HEK293 (cell line): Measurements from ENCODE around the gene EEF1AKMT4.
A peak's percentile ranks its signal among the peaks of the same experiment; 100 is the strongest.

ENCODE experiments used
- BCL11B ChIP-seq: fragments of 450-650 bp; formaldehyde crosslinking; IDR thresholded peaks from 2 replicates; pipeline ENCODE4 v1.5.1; 2016; ENCODE audit warnings: low read depth, missing biosample characterization, missing genetic modification characterization
- GLIS1 ChIP-seq: fragments of 450-650 bp; formaldehyde crosslinking; IDR thresholded peaks from 2 replicates; pipeline ENCODE4 v1.5.1; 2016; ENCODE audit warnings: missing biosample characterization, missing genetic modification characterization
- HOXC10 ChIP-seq: sonication (generic); formaldehyde crosslinking; IDR thresholded peaks from 2 replicates; pipeline ENCODE4 v1.8.1; 2023; ENCODE audit warnings: mild to moderate bottlenecking, missing genetic modification reagents
- KLF1 ChIP-seq: fragments of 450-650 bp; formaldehyde crosslinking; IDR thresholded peaks from 2 replicates; pipeline ENCODE4 v1.5.1; 2016; ENCODE audit warnings: missing biosample characterization, missing genetic modification characterization
- KLF16 ChIP-seq: fragments of 450-650 bp; formaldehyde crosslinking; IDR thresholded peaks from 2 replicates; pipeline ENCODE4 v1.5.1; 2017; ENCODE audit warnings: missing biosample characterization, missing genetic modification characterization
- PRDM1 ChIP-seq: fragments of 450-650 bp; formaldehyde crosslinking; IDR thresholded peaks from 2 replicates; pipeline ENCODE4; 2016; ENCODE audit warnings: missing biosample characterization, missing genetic modification characterization
- TRIM28 ChIP-seq: IDR thresholded peaks from 2 replicates; pipeline ENCODE4 v1.6.1; 2011; ENCODE audit warnings: low read length, control low read depth, borderline replicate concordance
- YY2 ChIP-seq: fragments of 450-650 bp; formaldehyde crosslinking; IDR thresholded peaks from 2 replicates; pipeline ENCODE4 v1.5.1; 2016; ENCODE audit warnings: missing biosample characterization, missing genetic modification characterization
- ZBTB17 ChIP-seq: fragments of 450-650 bp; formaldehyde crosslinking; IDR thresholded peaks from 2 replicates; pipeline ENCODE4 v1.5.1; 2016; ENCODE audit warnings: missing biosample characterization, missing genetic modification characterization
- ZFP3 ChIP-seq: fragments of 450-650 bp; formaldehyde crosslinking; IDR thresholded peaks from 2 replicates; pipeline ENCODE4 v1.5.1; 2016; ENCODE audit warnings: low read depth, missing biosample characterization, missing genetic modification characterization
- ZNF155 ChIP-seq: fragments of 450-650 bp; formaldehyde crosslinking; IDR thresholded peaks from 2 replicates; pipeline ENCODE4 v1.5.1; 2016; ENCODE audit warnings: missing biosample characterization, missing genetic modification characterization
- ZNF16 ChIP-seq: fragments of 450-650 bp; formaldehyde crosslinking; IDR thresholded peaks from 2 replicates; pipeline ENCODE4 v1.5.1; 2016; ENCODE audit warnings: low read depth, missing biosample characterization, missing genetic modification characterization
- ZNF175 ChIP-seq: fragments of 450-650 bp; formaldehyde crosslinking; IDR thresholded peaks from 2 replicates; pipeline ENCODE4 v1.5.1; 2016; ENCODE audit warnings: missing biosample characterization, missing genetic modification characterization
- ZNF184 ChIP-seq: fragments of 450-650 bp; IDR thresholded peaks from 2 replicates; pipeline ENCODE4 v1.5.1; 2018; ENCODE audit warnings: missing biosample characterization, mild to moderate bottlenecking, missing genetic modification characterization
- ZNF202 ChIP-seq: fragments of 450-650 bp; formaldehyde crosslinking; IDR thresholded peaks from 2 replicates; pipeline ENCODE4 v1.5.1; 2016; ENCODE audit warnings: missing biosample characterization, missing genetic modification characterization, borderline replicate concordance
- ZNF274 ChIP-seq, 2 experiments: fragments of 200-500 bp in 1 of 2; fragments of 450-650 bp in 1 of 2; sonication (Bioruptor generic) in 1 of 2; formaldehyde crosslinking in 1 of 2; IDR thresholded peaks; 2 replicates each; pipeline versions ENCODE4 v1.5.1 to v1.6.1; 2014 to 2016; ENCODE audit warnings: borderline replicate concordance in 1 of 2, inconsistent platforms in 1 of 2, low read length in 1 of 2, missing biosample characterization in 1 of 2, missing genetic modification characterization in 1 of 2
- ZNF292 ChIP-seq: fragments of 450-650 bp; formaldehyde crosslinking; IDR thresholded peaks from 2 replicates; pipeline ENCODE4 v1.5.1; 2016; ENCODE audit warnings: low read depth, missing biosample characterization, missing genetic modification characterization, borderline replicate concordance
- ZNF514 ChIP-seq: fragments of 450-650 bp; formaldehyde crosslinking; IDR thresholded peaks from 2 replicates; pipeline ENCODE4 v1.5.1; 2016; ENCODE audit warnings: missing biosample characterization, missing genetic modification characterization
- ZNF549 ChIP-seq: fragments of 450-650 bp; IDR thresholded peaks from 2 replicates; pipeline ENCODE4 v1.5.1; 2018; ENCODE audit warnings: missing biosample characterization, missing genetic modification characterization, mild to moderate bottlenecking, inconsistent platforms, moderate library complexity
- ZNF555 ChIP-seq: fragments of 450-650 bp; formaldehyde crosslinking; conservative IDR thresholded peaks from 2 replicates; pipeline ENCODE4 v1.5.1; 2017; ENCODE audit warnings: missing biosample characterization, mild to moderate bottlenecking, missing genetic modification characterization, inconsistent platforms
- ZNF585B ChIP-seq: fragments of 450-650 bp; formaldehyde crosslinking; IDR thresholded peaks from 2 replicates; pipeline ENCODE4 v1.5.1; 2016; ENCODE audit warnings: missing biosample characterization, missing genetic modification characterization
- ZNF792 ChIP-seq: fragments of 450-650 bp; formaldehyde crosslinking; IDR thresholded peaks from 2 replicates; pipeline ENCODE4 v1.5.1; 2016; ENCODE audit warnings: missing biosample characterization, missing genetic modification characterization
- TF ChIP-seq, protein P1 (sequence below): fragments of 450-650 bp; formaldehyde crosslinking; IDR thresholded peaks from 2 replicates; pipeline ENCODE4 v1.5.1; 2016; ENCODE audit warnings: missing biosample characterization, missing genetic modification characterization
- TF ChIP-seq, protein P2 (sequence below): fragments of 450-650 bp; formaldehyde crosslinking; IDR thresholded peaks from 2 replicates; pipeline ENCODE4 v1.5.1; 2016; ENCODE audit warnings: missing biosample characterization, missing genetic modification characterization
- TF ChIP-seq, protein P3 (sequence below): fragments of 450-650 bp; formaldehyde crosslinking; IDR thresholded peaks from 2 replicates; pipeline ENCODE4 v1.5.1; 2017; ENCODE audit warnings: missing biosample characterization, missing genetic modification characterization
- TF ChIP-seq, protein P4 (sequence below): fragments of 450-650 bp; formaldehyde crosslinking; conservative IDR thresholded peaks from 2 replicates; pipeline ENCODE4 v1.5.1; 2016; ENCODE audit warnings: low read depth, missing biosample characterization, missing genetic modification characterization
- TF ChIP-seq, protein P5 (sequence below): fragments of 450-650 bp; formaldehyde crosslinking; optimal IDR thresholded peaks from 2 replicates; pipeline ENCODE3; 2016; ENCODE audit warnings: missing biosample characterization, mild to moderate bottlenecking, missing genetic modification characterization
- TF ChIP-seq, protein P6 (sequence below): IDR thresholded peaks from 2 replicates; pipeline ENCODE4 v1.6.1; 2011; ENCODE audit warnings: mild to moderate bottlenecking, low read depth, low read length, borderline replicate concordance

Gene EEF1AKMT4

DNA sequence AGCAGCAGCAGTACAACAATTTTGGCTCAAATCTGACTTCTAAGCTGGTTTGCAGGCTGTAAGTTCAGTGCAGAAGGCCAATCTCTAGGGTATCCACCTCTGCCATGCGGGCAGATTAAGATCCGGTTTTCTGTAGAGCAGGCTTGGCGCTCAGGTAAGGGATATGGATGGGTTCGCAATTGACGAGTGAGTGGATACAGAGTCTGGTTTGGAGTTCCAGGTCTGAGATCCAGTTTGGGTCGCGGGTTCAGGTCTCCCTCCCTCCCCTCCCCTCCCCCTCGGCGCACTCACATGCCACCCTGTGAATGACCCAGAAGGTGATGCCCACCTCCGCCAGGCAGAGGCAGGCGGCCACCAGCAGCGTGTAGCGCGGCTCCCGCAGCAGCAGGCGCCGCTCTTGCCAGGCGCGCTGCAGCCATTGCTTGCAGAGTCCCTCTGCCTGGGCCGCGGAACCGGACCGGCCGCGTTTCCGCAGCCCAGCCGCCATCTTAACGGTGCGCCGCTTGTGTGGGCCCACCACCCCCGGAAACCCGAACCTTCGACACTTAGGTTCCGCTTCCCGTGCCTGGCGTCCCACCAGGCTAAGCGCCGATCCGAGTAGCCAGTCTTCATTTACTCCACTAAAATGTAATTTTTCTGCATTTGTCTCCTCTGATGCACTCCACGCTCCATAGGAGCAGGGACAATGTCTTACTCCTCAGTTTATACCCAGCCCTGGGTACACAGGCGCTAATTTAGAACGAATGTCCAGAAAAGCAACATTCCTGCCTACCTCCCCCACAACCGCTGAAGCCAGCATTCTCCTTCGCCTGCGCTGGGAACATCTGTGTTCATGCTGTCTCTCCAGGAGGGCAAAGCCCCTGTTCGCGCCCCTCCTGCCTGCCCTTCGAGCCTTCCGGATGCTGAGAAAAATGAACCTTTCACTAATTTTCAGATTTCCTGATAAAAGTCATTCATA lies 739 bp upstream of the EEF1AKMT4 start, which contains the start of gene ALG3 (continued):
- TF ChIP-seq ZNF292 (tag by site-specific recombination): no peak
- TF ChIP-seq, protein P1, sequence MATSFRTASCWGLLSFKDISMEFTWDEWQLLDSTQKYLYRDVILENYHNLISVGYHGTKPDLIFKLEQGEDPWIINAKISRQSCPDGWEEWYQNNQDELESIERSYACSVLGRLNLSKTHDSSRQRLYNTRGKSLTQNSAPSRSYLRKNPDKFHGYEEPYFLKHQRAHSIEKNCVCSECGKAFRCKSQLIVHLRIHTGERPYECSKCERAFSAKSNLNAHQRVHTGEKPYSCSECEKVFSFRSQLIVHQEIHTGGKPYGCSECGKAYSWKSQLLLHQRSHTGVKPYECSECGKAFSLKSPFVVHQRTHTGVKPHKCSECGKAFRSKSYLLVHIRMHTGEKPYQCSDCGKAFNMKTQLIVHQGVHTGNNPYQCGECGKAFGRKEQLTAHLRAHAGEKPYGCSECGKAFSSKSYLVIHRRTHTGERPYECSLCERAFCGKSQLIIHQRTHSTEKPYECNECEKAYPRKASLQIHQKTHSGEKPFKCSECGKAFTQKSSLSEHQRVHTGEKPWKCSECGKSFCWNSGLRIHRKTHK: no peak
- TF ChIP-seq ZNF155: no peak
- peak; percentile 92 for TF ChIP-seq KLF16 (tag by site-specific recombination)
- TF ChIP-seq, protein P2, sequence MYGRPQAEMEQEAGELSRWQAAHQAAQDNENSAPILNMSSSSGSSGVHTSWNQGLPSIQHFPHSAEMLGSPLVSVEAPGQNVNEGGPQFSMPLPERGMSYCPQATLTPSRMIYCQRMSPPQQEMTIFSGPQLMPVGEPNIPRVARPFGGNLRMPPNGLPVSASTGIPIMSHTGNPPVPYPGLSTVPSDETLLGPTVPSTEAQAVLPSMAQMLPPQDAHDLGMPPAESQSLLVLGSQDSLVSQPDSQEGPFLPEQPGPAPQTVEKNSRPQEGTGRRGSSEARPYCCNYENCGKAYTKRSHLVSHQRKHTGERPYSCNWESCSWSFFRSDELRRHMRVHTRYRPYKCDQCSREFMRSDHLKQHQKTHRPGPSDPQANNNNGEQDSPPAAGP (tag by site-specific recombination): peak; percentile 86; the same call in 1 of the 2 replicates
- TF ChIP-seq ZFP3 (tag by site-specific recombination): no peak
- no peak for TF ChIP-seq ZNF792
- TF ChIP-seq ZNF585B (tag by site-specific recombination): no peak
- TF ChIP-seq ZNF514: no peak
- TF ChIP-seq TRIM28: no peak
- TF ChIP-seq YY2 (tag by site-specific recombination): peak; percentile 97
- TF ChIP-seq ZNF184 (tag by site-specific recombination): no peak
- TF ChIP-seq ZNF555 (tag by site-specific recombination): no peak
- TF ChIP-seq ZBTB17 (tag by site-specific recombination): peak; percentile 86
- no peak for TF ChIP-seq ZNF202 (tag by site-specific recombination)
- TF ChIP-seq, protein P3, sequence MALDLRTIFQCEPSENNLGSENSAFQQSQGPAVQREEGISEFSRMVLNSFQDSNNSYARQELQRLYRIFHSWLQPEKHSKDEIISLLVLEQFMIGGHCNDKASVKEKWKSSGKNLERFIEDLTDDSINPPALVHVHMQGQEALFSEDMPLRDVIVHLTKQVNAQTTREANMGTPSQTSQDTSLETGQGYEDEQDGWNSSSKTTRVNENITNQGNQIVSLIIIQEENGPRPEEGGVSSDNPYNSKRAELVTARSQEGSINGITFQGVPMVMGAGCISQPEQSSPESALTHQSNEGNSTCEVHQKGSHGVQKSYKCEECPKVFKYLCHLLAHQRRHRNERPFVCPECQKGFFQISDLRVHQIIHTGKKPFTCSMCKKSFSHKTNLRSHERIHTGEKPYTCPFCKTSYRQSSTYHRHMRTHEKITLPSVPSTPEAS (tag by site-specific recombination): no peak
- no peak for TF ChIP-seq ZNF16 (tag by site-specific recombination)
- TF ChIP-seq, protein P4, sequence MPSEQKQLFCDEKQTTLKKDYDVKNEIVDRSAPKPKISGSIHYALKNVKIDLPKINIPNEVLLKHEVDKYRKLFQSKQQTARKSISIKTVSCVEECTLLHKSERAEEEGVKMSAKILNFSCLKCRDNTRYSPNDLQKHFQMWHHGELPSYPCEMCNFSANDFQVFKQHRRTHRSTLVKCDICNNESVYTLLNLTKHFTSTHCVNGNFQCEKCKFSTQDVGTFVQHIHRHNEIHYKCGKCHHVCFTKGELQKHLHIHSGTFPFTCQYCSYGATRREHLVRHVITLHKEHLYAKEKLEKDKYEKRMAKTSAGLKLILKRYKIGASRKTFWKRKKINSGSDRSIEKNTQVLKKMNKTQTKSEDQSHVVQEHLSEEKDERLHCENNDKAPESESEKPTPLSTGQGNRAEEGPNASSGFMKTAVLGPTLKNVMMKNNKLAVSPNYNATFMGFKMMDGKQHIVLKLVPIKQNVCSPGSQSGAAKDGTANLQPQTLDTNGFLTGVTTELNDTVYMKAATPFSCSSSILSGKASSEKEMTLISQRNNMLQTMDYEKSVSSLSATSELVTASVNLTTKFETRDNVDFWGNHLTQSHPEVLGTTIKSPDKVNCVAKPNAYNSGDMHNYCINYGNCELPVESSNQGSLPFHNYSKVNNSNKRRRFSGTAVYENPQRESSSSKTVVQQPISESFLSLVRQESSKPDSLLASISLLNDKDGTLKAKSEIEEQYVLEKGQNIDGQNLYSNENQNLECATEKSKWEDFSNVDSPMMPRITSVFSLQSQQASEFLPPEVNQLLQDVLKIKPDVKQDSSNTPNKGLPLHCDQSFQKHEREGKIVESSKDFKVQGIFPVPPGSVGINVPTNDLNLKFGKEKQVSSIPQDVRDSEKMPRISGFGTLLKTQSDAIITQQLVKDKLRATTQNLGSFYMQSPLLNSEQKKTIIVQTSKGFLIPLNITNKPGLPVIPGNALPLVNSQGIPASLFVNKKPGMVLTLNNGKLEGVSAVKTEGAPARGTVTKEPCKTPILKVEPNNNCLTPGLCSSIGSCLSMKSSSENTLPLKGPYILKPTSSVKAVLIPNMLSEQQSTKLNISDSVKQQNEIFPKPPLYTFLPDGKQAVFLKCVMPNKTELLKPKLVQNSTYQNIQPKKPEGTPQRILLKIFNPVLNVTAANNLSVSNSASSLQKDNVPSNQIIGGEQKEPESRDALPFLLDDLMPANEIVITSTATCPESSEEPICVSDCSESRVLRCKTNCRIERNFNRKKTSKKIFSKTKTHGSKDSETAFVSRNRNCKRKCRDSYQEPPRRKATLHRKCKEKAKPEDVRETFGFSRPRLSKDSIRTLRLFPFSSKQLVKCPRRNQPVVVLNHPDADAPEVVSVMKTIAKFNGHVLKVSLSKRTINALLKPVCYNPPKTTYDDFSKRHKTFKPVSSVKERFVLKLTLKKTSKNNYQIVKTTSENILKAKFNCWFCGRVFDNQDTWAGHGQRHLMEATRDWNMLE (tag by site-specific recombination): 0 out of 2 replicates have a peak, but pooled peaks have one; percentile 26
- no peak for TF ChIP-seq GLIS1 (tag by site-specific recombination)
- TF ChIP-seq HOXC10 (CRISPR knock-in tag): no peak
- TF ChIP-seq, protein P5, sequence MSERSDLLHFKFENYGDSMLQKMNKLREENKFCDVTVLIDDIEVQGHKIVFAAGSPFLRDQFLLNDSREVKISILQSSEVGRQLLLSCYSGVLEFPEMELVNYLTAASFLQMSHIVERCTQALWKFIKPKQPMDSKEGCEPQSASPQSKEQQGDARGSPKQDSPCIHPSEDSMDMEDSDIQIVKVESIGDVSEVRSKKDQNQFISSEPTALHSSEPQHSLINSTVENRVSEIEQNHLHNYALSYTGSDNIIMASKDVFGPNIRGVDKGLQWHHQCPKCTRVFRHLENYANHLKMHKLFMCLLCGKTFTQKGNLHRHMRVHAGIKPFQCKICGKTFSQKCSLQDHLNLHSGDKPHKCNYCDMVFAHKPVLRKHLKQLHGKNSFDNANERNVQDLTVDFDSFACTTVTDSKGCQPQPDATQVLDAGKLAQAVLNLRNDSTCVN (tag by site-specific recombination): peak; percentile 64
- TF ChIP-seq, protein P6, sequence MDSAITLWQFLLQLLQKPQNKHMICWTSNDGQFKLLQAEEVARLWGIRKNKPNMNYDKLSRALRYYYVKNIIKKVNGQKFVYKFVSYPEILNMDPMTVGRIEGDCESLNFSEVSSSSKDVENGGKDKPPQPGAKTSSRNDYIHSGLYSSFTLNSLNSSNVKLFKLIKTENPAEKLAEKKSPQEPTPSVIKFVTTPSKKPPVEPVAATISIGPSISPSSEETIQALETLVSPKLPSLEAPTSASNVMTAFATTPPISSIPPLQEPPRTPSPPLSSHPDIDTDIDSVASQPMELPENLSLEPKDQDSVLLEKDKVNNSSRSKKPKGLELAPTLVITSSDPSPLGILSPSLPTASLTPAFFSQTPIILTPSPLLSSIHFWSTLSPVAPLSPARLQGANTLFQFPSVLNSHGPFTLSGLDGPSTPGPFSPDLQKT: no peak
- TF ChIP-seq BCL11B: peak; percentile 33; the same call in 1 of the 2 replicates
- TF ChIP-seq ZNF274 (IDR thresholded peaks at IDR 0.05; ENCODE audit: low read length): no peak
- no peak for TF ChIP-seq ZNF274 (tag by site-specific recombination; IDR thresholded peaks at IDR 0.05; ENCODE audit: borderline replicate concordance)
- no peak for TF ChIP-seq ZNF549 (tag by site-specific recombination)
- TF ChIP-seq ZNF175: no peak
- TF ChIP-seq PRDM1: no peak
- 0 out of 2 replicates have a peak, but pooled peaks have one; percentile 21 for TF ChIP-seq KLF1 (tag by site-specific recombination)
